GM12892 (cell line): ENCODE results near the gene KCNJ6.

Source experiments
- POLR2A ChIP-seq: IDR thresholded peaks from 2 replicates; pipeline ENCODE4 v1.6.1; 2011; ENCODE audit warnings: low read depth, low read length, control low read depth
- POLR2AphosphoS5 ChIP-seq: IDR thresholded peaks from 2 replicates; pipeline ENCODE4 v1.6.1; 2011; ENCODE audit warnings: low read depth, low read length, control low read depth

DNA sequence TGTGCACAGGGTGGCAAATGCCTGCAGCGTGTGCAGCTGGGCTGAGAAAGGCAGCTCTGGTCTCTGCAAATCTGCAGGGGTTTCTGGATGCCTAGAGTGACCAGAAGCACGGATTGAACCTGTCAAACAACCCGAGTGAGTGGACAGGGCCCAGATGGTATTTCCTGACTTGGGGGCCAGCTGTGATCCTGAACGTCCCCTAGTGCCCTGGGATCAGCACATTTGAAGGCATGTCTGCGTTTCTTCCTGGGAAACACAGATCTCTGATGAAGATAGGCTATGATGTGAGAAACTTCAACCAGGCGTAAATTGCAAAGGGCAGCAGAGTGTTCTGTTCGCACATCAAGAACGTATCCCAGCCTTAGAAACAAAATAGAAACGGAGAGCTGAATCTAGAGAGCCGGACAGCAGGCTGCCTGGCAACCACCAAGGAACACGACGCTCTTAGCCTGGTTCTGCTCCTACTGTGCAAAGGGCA is 163.1 kb downstream of the KCNJ6 start:
- TF ChIP-seq POLR2A: no peak
- no peak for TF ChIP-seq POLR2AphosphoS5
